K562 (cell line): ENCODE measurements around the gene MED16. TPM values are rescaled to one million over a fixed set of nuclear protein-coding genes. Genes with fewer than 3 reads are reported as not detected.

Source experiments
- ARHGAP35 ChIP-seq: fragments of 450-650 bp; IDR thresholded peaks from 2 replicates; pipeline ENCODE4 v1.6.1; 2018; ENCODE audit not compliant: partially characterized antibody
- ATF7 ChIP-seq: fragments of 450-650 bp; IDR thresholded peaks from 2 replicates; pipeline ENCODE4 v1.7.1; 2014; ENCODE audit warnings: mild to moderate bottlenecking, moderate library complexity
- CBX3 ChIP-seq, 2 experiments: IDR thresholded peaks; 1 replicate in 1 of 2; 2 replicates in 1 of 2; pipeline ENCODE4 v1.6.1; 2012; ENCODE audit warnings: inconsistent platforms in 2 of 2, low read length in 2 of 2, borderline replicate concordance in 1 of 2, control low read depth in 1 of 2
- HDAC3 ChIP-seq: fragments of 450-650 bp; IDR thresholded peaks from 2 replicates; pipeline ENCODE4 v1.6.1; 2018; ENCODE audit warnings: borderline replicate concordance, mild to moderate bottlenecking, moderate library complexity; ENCODE audit not compliant: partially characterized antibody
- MEIS2 ChIP-seq: fragments of 450-650 bp; IDR thresholded peaks from 2 replicates; pipeline ENCODE4 v1.6.1; 2014; ENCODE audit warnings: mild to moderate bottlenecking; ENCODE audit not compliant: partially characterized antibody
- NFXL1 ChIP-seq: fragments of 450-650 bp; formaldehyde crosslinking; IDR thresholded peaks from 2 replicates; pipeline ENCODE4 v1.4.0; 2021; ENCODE audit warnings: mild to moderate bottlenecking
- SMARCB1 ChIP-seq: IDR thresholded peaks from 2 replicates; pipeline ENCODE4 v1.6.1; 2011; ENCODE audit warnings: improper control_type of control experiment, low read depth; ENCODE audit not compliant: insufficient read length
- TCFL5 ChIP-seq: fragments of 250-450 bp; sonication (Bioruptor Pico); conservative IDR thresholded peaks from 2 replicates; pipeline ENCODE4 v1.6.1; 2021; ENCODE audit warnings: mild to moderate bottlenecking, moderate library complexity, matching md5 sums
- ZFPM2 ChIP-seq: fragments of 250-450 bp; sonication (Bioruptor Pico); IDR thresholded peaks from 2 replicates; pipeline ENCODE4 v1.5.1; 2022; ENCODE audit warnings: mild to moderate bottlenecking
- ZFX ChIP-seq: sonication (generic); formaldehyde crosslinking; IDR thresholded peaks from 2 replicates; pipeline ENCODE4 v1.8.0; 2022; ENCODE audit warnings: mild to moderate bottlenecking, missing genetic modification reagents, moderate library complexity
- ZNF146 ChIP-seq: IDR thresholded peaks from one replicate; pipeline ENCODE4 v1.6.1; 2018; ENCODE audit warnings: missing compliant biosample characterization; ENCODE audit not compliant: unreplicated experiment
- ZNF75A ChIP-seq: fragments of 450-650 bp; formaldehyde crosslinking; IDR thresholded peaks from 2 replicates; pipeline ENCODE4 v1.4.0; 2020; ENCODE audit warnings: mild to moderate bottlenecking
- polyA plus RNA-seq, 8 experiments: library from polyadenylated mRNA; depleted of rRNA in 4 of 8; stranded (reverse) in 5 of 8; unstranded in 3 of 8; fragments of >200 nt; fragmentation: Nextera tagmentation in 2 of 8; fragmentation: Illumina TruSeq in 1 of 8; extraction: Ambion mirVana in 2 of 8; extraction: Trizol in 1 of 8; gene quantifications; 2 replicates each; pipeline versions ENCODE4 v1.2.1 to v1.2.3, GENCODE V29; 2011 to 2014; ENCODE audit warnings: inconsistent platforms in 1 of 8, missing spikeins in 1 of 8
- total RNA-seq, 7 experiments: library from RNA; depleted of rRNA in 6 of 7; stranded (reverse); fragments of >200 nt in 6 of 7; fragmentation: Illumina TruSeq in 2 of 7; extraction: Trizol in 2 of 7; gene quantifications; 2 replicates each; pipeline versions ENCODE4 v1.2.1 to v1.2.3, GENCODE V29; 2011 to 2021; ENCODE audit warnings: low replicate concordance in 1 of 7
- TF ChIP-seq, protein P1 (sequence below): fragments of 250-450 bp; sonication (Bioruptor Pico); IDR thresholded peaks from 2 replicates; pipeline ENCODE4 v1.5.0; 2021
- TF ChIP-seq, protein P2 (sequence below): fragments of 450-650 bp; IDR thresholded peaks from one replicate; pipeline ENCODE4 v1.6.1; 2018; ENCODE audit warnings: mild to moderate bottlenecking, moderate library complexity; ENCODE audit not compliant: partially characterized antibody
- TF ChIP-seq, protein P3 (sequence below): fragments of 450-650 bp; formaldehyde crosslinking; IDR thresholded peaks from 2 replicates; pipeline ENCODE4 v1.4.0; 2020; ENCODE audit warnings: mild to moderate bottlenecking, moderate library complexity
- TF ChIP-seq, protein P4 (sequence below): fragments of 250-450 bp; sonication (Bioruptor Pico); IDR thresholded peaks from 2 replicates; pipeline ENCODE4 v1.9.0; 2021; ENCODE audit warnings: mild to moderate bottlenecking, inconsistent platforms

MED16 gene
- total and polyA plus RNA-seq, 9 of the 15 experiments (the other 6 are each of a cell fraction or from before 2014, with no cell fraction given) = 0.89 to 59.9 (median 8.6) TPM

DNA sequence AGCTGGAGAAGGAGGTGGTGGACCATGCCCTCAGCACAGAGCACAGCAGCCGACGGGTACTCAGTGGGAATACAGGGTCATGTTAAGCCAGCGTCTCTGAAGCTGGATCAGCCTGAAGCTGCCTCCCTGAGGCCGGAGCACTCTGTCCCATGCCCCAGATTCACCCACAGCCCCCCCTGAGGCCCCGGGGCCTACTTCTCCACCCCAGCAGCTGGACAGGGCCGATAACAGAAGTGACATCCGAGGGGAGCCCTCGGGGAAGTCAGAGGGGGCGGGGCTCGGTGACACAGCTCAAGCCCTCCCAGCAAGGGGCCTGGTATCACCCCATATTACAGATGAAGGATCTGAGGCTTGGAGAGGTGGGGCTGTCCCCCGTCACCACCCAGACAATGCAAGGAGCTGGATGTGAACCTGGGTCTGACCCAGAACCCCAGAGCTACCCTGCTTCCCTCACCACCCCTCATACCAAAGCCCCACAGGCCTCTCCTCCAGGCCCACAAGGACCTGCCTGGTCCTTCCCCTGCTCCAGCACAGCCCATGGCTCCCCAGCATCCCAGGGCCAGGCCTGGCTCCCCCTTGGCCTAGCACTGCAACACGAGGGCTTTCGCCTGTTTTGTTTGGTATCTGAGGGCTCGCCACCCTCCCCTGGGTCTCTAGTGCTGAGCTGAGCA is 14.3 kb upstream of the MED16 start (continued):
- TF ChIP-seq, protein P1, sequence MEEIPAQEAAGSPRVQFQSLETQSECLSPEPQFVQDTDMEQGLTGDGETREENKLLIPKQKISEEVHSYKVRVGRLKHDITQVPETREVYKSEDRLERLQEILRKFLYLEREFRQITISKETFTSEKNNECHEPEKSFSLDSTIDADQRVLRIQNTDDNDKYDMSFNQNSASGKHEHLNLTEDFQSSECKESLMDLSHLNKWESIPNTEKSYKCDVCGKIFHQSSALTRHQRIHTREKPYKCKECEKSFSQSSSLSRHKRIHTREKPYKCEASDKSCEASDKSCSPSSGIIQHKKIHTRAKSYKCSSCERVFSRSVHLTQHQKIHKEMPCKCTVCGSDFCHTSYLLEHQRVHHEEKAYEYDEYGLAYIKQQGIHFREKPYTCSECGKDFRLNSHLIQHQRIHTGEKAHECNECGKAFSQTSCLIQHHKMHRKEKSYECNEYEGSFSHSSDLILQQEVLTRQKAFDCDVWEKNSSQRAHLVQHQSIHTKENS (CRISPR knock-in tag) = no peak
- no peak for TF ChIP-seq TCFL5
- TF ChIP-seq ARHGAP35 = no peak
- TF ChIP-seq, protein P2, sequence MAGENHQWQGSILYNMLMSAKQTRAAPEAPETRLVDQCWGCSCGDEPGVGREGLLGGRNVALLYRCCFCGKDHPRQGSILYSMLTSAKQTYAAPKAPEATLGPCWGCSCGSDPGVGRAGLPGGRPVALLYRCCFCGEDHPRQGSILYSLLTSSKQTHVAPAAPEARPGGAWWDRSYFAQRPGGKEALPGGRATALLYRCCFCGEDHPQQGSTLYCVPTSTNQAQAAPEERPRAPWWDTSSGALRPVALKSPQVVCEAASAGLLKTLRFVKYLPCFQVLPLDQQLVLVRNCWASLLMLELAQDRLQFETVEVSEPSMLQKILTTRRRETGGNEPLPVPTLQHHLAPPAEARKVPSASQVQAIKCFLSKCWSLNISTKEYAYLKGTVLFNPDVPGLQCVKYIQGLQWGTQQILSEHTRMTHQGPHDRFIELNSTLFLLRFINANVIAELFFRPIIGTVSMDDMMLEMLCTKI = no peak
- peak; percentile 76 for TF ChIP-seq MEIS2
- TF ChIP-seq CBX3 (IDR thresholded peaks at IDR 0.05; ENCODE audit: borderline replicate concordance in 1 of 2, low read length in 2 of 2) = no peak
- TF ChIP-seq ATF7 = peak; percentile 86
- no peak for TF ChIP-seq ZNF146
- no peak for TF ChIP-seq NFXL1 (CRISPR knock-in tag)
- TF ChIP-seq ZNF75A (CRISPR knock-in tag) = no peak
- TF ChIP-seq, protein P3, sequence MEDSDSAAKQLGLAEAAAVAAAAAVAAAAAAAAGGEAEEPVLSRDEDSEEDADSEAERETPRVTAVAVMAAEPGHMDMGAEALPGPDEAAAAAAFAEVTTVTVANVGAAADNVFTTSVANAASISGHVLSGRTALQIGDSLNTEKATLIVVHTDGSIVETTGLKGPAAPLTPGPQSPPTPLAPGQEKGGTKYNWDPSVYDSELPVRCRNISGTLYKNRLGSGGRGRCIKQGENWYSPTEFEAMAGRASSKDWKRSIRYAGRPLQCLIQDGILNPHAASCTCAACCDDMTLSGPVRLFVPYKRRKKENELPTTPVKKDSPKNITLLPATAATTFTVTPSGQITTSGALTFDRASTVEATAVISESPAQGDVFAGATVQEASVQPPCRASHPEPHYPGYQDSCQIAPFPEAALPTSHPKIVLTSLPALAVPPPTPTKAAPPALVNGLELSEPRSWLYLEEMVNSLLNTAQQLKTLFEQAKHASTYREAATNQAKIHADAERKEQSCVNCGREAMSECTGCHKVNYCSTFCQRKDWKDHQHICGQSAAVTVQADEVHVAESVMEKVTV (CRISPR knock-in tag) = no peak
- TF ChIP-seq HDAC3 = peak; percentile 79
- TF ChIP-seq ZFPM2 (CRISPR knock-in tag) = no peak
- TF ChIP-seq, protein P4, sequence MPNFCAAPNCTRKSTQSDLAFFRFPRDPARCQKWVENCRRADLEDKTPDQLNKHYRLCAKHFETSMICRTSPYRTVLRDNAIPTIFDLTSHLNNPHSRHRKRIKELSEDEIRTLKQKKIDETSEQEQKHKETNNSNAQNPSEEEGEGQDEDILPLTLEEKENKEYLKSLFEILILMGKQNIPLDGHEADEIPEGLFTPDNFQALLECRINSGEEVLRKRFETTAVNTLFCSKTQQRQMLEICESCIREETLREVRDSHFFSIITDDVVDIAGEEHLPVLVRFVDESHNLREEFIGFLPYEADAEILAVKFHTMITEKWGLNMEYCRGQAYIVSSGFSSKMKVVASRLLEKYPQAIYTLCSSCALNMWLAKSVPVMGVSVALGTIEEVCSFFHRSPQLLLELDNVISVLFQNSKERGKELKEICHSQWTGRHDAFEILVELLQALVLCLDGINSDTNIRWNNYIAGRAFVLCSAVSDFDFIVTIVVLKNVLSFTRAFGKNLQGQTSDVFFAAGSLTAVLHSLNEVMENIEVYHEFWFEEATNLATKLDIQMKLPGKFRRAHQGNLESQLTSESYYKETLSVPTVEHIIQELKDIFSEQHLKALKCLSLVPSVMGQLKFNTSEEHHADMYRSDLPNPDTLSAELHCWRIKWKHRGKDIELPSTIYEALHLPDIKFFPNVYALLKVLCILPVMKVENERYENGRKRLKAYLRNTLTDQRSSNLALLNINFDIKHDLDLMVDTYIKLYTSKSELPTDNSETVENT = no peak
- TF ChIP-seq ZFX = peak; percentile 81
- no peak for TF ChIP-seq SMARCB1
